H9 (cell line): ENCODE results near the gene SFRP5. TPM values are rescaled to one million over a fixed set of nuclear protein-coding genes. Genes with fewer than 3 reads are reported as not detected.

ENCODE experiments used
- DNase-seq: peaks from one replicate; pipeline ENCODE4 v3.0.0-alpha.2; 2017
- H2AFZ ChIP-seq: one replicate; pipeline ENCODE4 v1.6.1; 2013; ENCODE audit warnings: mild to moderate bottlenecking, low read length, control low read depth, moderate library complexity
- H2AK5ac ChIP-seq: 2 replicates; pipeline ENCODE4 v1.6.1; 2013; ENCODE audit warnings: low read length, control low read depth, mixed read lengths; ENCODE audit not compliant: insufficient read length
- H2BK120ac ChIP-seq: one replicate; pipeline ENCODE4 v1.6.1; 2013; ENCODE audit warnings: low read depth, mild to moderate bottlenecking, low read length, control low read depth, inconsistent platforms; ENCODE audit not compliant: poor library complexity, severe bottlenecking
- H2BK12ac ChIP-seq: 2 replicates; pipeline ENCODE4 v1.6.1; 2013; ENCODE audit warnings: low read length, control low read depth, mixed read lengths, low read depth; ENCODE audit not compliant: insufficient read length
- H2BK15ac ChIP-seq: 2 replicates; pipeline ENCODE4 v1.6.1; 2013; ENCODE audit warnings: low read depth, low read length, control low read depth
- H2BK20ac ChIP-seq: one replicate; pipeline ENCODE4 v1.6.1; 2013; ENCODE audit warnings: low read depth, mild to moderate bottlenecking, low read length, control low read depth, inconsistent platforms; ENCODE audit not compliant: poor library complexity, severe bottlenecking
- H2BK5ac ChIP-seq: 2 replicates; pipeline ENCODE4 v1.6.1; 2013; ENCODE audit warnings: low read length, control low read depth, mixed read lengths; ENCODE audit not compliant: insufficient read length
- H3K14ac ChIP-seq: 2 replicates; pipeline ENCODE4 v1.6.1; 2013; ENCODE audit warnings: low read length, control low read depth; ENCODE audit not compliant: insufficient read depth
- H3K18ac ChIP-seq: 2 replicates; pipeline ENCODE4 v1.6.1; 2013; ENCODE audit warnings: low read depth, mild to moderate bottlenecking, mixed read lengths, low read length, control low read depth; ENCODE audit not compliant: insufficient read length
- H3K23ac ChIP-seq: 2 replicates; pipeline ENCODE4 v1.6.1; 2013; ENCODE audit warnings: low read length, control low read depth, mixed read lengths, low read depth; ENCODE audit not compliant: insufficient read length
- H3K23me2 ChIP-seq: 2 replicates; pipeline ENCODE4 v1.6.1; 2013; ENCODE audit warnings: low read depth, mild to moderate bottlenecking, mixed read lengths, low read length, control low read depth; ENCODE audit not compliant: insufficient read length, poor library complexity, severe bottlenecking
- H3K27ac ChIP-seq: 2 replicates; pipeline ENCODE4 v1.5.1; 2013; ENCODE audit warnings: low read length, control low read depth, mixed read lengths, low read depth; ENCODE audit not compliant: insufficient read length
- H3K27me3 ChIP-seq: 2 replicates; pipeline ENCODE4 v1.6.1; 2013; ENCODE audit warnings: low read length, control low read depth, inconsistent platforms; ENCODE audit not compliant: insufficient read depth
- H3K4ac ChIP-seq: 2 replicates; pipeline ENCODE4 v1.6.1; 2013; ENCODE audit warnings: low read depth, mild to moderate bottlenecking, control low read depth, inconsistent platforms, low read length, moderate library complexity
- H3K4me1 ChIP-seq: 2 replicates; pipeline ENCODE4 v1.6.1; 2013; ENCODE audit warnings: low read length, control low read depth, inconsistent platforms; ENCODE audit not compliant: insufficient read depth
- H3K4me2 ChIP-seq: 2 replicates; pipeline ENCODE4 v1.6.1; 2013; ENCODE audit warnings: low read length, control low read depth, mixed read lengths; ENCODE audit not compliant: insufficient read length, insufficient read depth
- H3K56ac ChIP-seq: 2 replicates; pipeline ENCODE4 v1.6.1; 2013; ENCODE audit warnings: low read depth, mild to moderate bottlenecking, mixed read lengths, low read length, control low read depth; ENCODE audit not compliant: insufficient read length
- H3K79me1 ChIP-seq: 2 replicates; pipeline ENCODE4 v1.6.1; 2013; ENCODE audit warnings: low read depth, mild to moderate bottlenecking, moderate library complexity, low read length, control low read depth, inconsistent platforms; ENCODE audit not compliant: insufficient read depth, poor library complexity, severe bottlenecking
- H3K79me2 ChIP-seq: 2 replicates; pipeline ENCODE4 v1.6.1; 2013; ENCODE audit warnings: low read length, control low read depth, inconsistent platforms; ENCODE audit not compliant: insufficient read depth
- H3K9ac ChIP-seq: 2 replicates; pipeline ENCODE4 v1.6.1; 2013; ENCODE audit warnings: low read length, control low read depth, mixed read lengths; ENCODE audit not compliant: insufficient read length; ENCODE audit errors: extremely low read depth
- H3K9me3 ChIP-seq: one replicate; pipeline ENCODE4 v1.6.1; 2013; ENCODE audit warnings: low read depth, low read length, inconsistent platforms; ENCODE audit not compliant: control insufficient read depth
- H3T11ph ChIP-seq: one replicate; pipeline ENCODE4 v1.6.1; 2013; ENCODE audit warnings: mild to moderate bottlenecking, low read length, control low read depth, inconsistent platforms
- H4K20me1 ChIP-seq: one replicate; pipeline ENCODE4 v1.6.1; 2013; ENCODE audit not compliant: control insufficient read depth, insufficient read length, insufficient read depth
- H4K5ac ChIP-seq: 2 replicates; pipeline ENCODE4 v1.6.1; 2013; ENCODE audit warnings: low read depth, mild to moderate bottlenecking, mixed read lengths, low read length, control low read depth; ENCODE audit not compliant: insufficient read length
- H4K8ac ChIP-seq: replicated peaks from 2 replicates; pipeline ENCODE4 v1.6.1; 2013; ENCODE audit warnings: low read length, control low read depth, mixed read lengths, low read depth; ENCODE audit not compliant: insufficient read length
- H4K91ac ChIP-seq: 2 replicates; pipeline ENCODE4 v1.6.1; 2013; ENCODE audit warnings: low read depth, mild to moderate bottlenecking, moderate library complexity, mixed read lengths, low read length, control low read depth; ENCODE audit not compliant: insufficient read length
- H3K27ac Mint-ChIP-seq, 3 experiments: 2 replicates in 2 of 3; 3 replicates in 1 of 3; pipeline ENCODE4 v1.8.0; 2020 to 2021; ENCODE audit warnings: mixed read lengths in 3 of 3, mild to moderate bottlenecking in 1 of 3, moderate library complexity in 1 of 3
- H3K27me3 Mint-ChIP-seq: 2 replicates; pipeline ENCODE4 v1.8.0; 2021; ENCODE audit warnings: low read depth, mild to moderate bottlenecking, moderate library complexity, mixed read lengths
- H3K36me3 Mint-ChIP-seq, 3 experiments: 2 replicates in 2 of 3; 3 replicates in 1 of 3; pipeline ENCODE4 v1.8.0; 2020 to 2021; ENCODE audit warnings: low read depth in 3 of 3, mixed read lengths in 3 of 3; ENCODE audit not compliant: insufficient read depth in 1 of 3
- H3K4me1 Mint-ChIP-seq, 2 experiments: 2 replicates each; pipeline ENCODE4 v1.8.0; 2020; ENCODE audit warnings: mixed read lengths in 2 of 2
- H3K4me3 Mint-ChIP-seq, 2 experiments: 2 replicates in 1 of 2; 3 replicates in 1 of 2; pipeline ENCODE4 v1.8.0; 2020 to 2021; ENCODE audit warnings: mild to moderate bottlenecking in 2 of 2, mixed read lengths in 2 of 2, moderate library complexity in 1 of 2
- H3K9me3 Mint-ChIP-seq, 2 experiments: 2 replicates in 1 of 2; 3 replicates in 1 of 2; pipeline ENCODE4 v1.8.0; 2020; ENCODE audit warnings: mild to moderate bottlenecking in 2 of 2, mixed read lengths in 2 of 2, moderate library complexity in 1 of 2
- CTCF ChIP-seq: fragments of 200-600 bp; sonication (generic); conservative IDR thresholded peaks from 3 replicates; pipeline ENCODE4 v1.8.0; 2021; ENCODE audit warnings: antibody characterized with exemption, mild to moderate bottlenecking
- WGBS: extraction: QIAGEN DNeasy Blood & Tissue Kit; methylation state at CpG from one replicate; pipeline ENCODE4 v1.1.7; 2013; ENCODE audit warnings: missing lambda C conversion rate, low lambda C conversion rate, mixed read lengths; ENCODE audit not compliant: insufficient read length; ENCODE audit errors: extremely low coverage; 5-methylcytosine and 5-hydroxymethylcytosine counted together
- total RNA-seq: library from RNA; stranded (reverse); gene quantifications from 2 replicates; pipeline ENCODE4 v1.2.1, GENCODE V29; 2021

SFRP5 gene
- total RNA-seq, 1 experiment from 2014 or later = 1.7 TPM

DNA sequence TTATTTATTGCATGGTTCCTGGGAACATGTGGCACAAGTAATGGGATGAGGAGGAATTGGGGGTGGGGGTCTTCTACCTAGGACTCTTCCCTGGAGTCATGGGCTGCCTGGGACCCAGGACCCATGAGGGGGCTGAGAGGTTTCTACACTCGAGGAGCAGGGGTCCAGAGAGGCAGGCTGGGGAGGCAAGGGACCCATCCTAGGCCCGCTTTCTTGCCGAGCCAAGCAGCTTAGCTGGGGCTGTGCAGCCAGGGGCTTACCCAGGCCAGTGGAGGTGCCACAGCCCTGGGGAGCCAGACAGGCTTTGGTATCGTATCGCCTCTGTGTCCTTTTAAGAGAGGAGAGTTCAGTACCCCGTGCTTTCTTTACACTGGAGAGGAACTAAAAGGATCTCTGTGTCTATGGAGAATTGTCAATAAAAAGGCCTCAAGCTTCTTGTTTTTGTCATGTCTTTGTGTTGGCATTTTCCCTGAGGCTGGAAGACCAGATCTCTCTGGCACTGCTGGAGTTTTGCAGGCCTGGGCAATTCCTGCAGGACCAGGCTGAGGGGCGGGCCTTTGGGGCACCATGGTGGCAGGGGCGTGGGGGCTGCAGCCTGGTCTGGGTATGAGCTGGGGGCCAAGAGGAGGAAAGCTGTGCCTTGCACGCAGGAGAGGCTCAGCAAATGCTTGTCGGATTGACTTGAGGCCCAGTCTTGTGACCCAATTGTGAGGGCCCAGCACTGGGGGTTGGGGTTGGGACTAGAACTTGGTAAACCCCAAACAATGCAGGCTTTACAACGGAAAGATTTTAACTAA, 11.1 kb downstream of the SFRP5 start:
- H3K27me3 ChIP-seq = no peaks in the 10 kb centered on the region
- H2AK5ac ChIP-seq = no peak overlapping the region
- H3K27ac ChIP-seq = no peak overlapping the region
- no peaks in the 10 kb centered on the region for H3K9me3 ChIP-seq
- H3K23ac ChIP-seq = no peak overlapping the region
- Mint-ChIP-seq H3K9me3 (no peaks in the 10 kb centered on the region), H3K27me3 (peaks cover 2% of the 10 kb centered on the region; the same call in 1 of the 2 replicates), H3K4me1 (peaks cover 23 to 38% of the 10 kb centered on the region in 2 experiments), H3K36me3 (peaks cover 7 to 46% (median 23%) of the 10 kb centered on the region in 3 experiments), H3K4me3 (no peak overlapping the region), H3K27ac (peak overlapping the region in 1 of 3 experiments; percentile 77; a peak in 2 of 7 replicates)
- H3K56ac ChIP-seq = no peak overlapping the region
- no peak overlapping the region for H3K18ac ChIP-seq
- H2BK120ac ChIP-seq = no peak overlapping the region
- H3K4ac ChIP-seq = no peak overlapping the region
- H2AFZ ChIP-seq = no peak overlapping the region
- no peak overlapping the region for H3K14ac ChIP-seq
- WGBS = no CpG with 5 or more reads among the region's 11 CpGs
- H2BK12ac ChIP-seq = no peak overlapping the region
- no peaks in the 10 kb centered on the region for H3K79me1 ChIP-seq
- H2BK15ac ChIP-seq = no peak overlapping the region
- no peaks in the 10 kb centered on the region for H3K4me1 ChIP-seq
- H3K4me2 ChIP-seq = no peak overlapping the region
- no peak overlapping the region for H2BK20ac ChIP-seq
- H3K79me2 ChIP-seq = no peaks in the 10 kb centered on the region
- H4K20me1 ChIP-seq = no peaks in the 10 kb centered on the region
- no peak for TF ChIP-seq CTCF
- H4K91ac ChIP-seq = no peak overlapping the region
- H4K5ac ChIP-seq = no peak overlapping the region
- no peak overlapping the region for H3T11ph ChIP-seq
- H2BK5ac ChIP-seq = no peak overlapping the region
- H3K23me2 ChIP-seq = no peaks in the 10 kb centered on the region
- no peak for DNase-seq
- no peak overlapping the region for H3K9ac ChIP-seq
- no peak overlapping the region for H4K8ac ChIP-seq
